Sigmoid colon (tissue), 7 donors: Measurements from ENCODE around the gene NEAT1. TPM values are rescaled to one million over a fixed set of nuclear protein-coding genes. Genes with fewer than 3 reads are reported as not detected.

Source experiments
- DNase-seq: peaks from one replicate; pipeline ENCODE4 v3.0.0-alpha.2; 2019
- H3K27ac ChIP-seq, 4 donors: fragments of 200-600 bp; sonication (generic); one replicate each; pipeline ENCODE4 v1.5.1; 2016 to 2019; ENCODE audit warnings: mild to moderate bottlenecking in 1 of 4
- H3K27me3 ChIP-seq, 3 donors: fragments of 200-600 bp; sonication (generic); one replicate each; pipeline ENCODE4 v1.5.1; 2019; ENCODE audit warnings: mild to moderate bottlenecking in 1 of 3
- H3K36me3 ChIP-seq, 4 donors: fragments of 200-600 bp; sonication (generic); one replicate each; pipeline ENCODE4 v1.5.1; 2016 to 2019
- H3K4me1 ChIP-seq, 4 donors: fragments of 200-600 bp; sonication (generic); one replicate each; pipeline ENCODE4 v1.5.1; 2017 to 2019
- H3K4me3 ChIP-seq, 4 donors: fragments of 200-600 bp; sonication (generic); one replicate each; pipeline ENCODE4 v1.5.1; 2017 to 2019; ENCODE audit warnings: mild to moderate bottlenecking in 2 of 4, moderate library complexity in 1 of 4
- H3K9me3 ChIP-seq, 4 donors: fragments of 200-600 bp in 3 of 4; sonication (generic) in 3 of 4; one replicate each; pipeline versions ENCODE4 v1.5.1 to v1.6.1; 2013 to 2019
- CTCF ChIP-seq, 4 experiments: fragments of 450-650 bp in 3 of 4; fragments of 200-600 bp in 1 of 4; IDR thresholded peaks; one replicate each; pipeline ENCODE4 v1.5.1; 2016 to 2019; ENCODE audit warnings: antibody characterized with exemption in 4 of 4, mild to moderate bottlenecking in 3 of 4, moderate library complexity in 2 of 4
- EP300 ChIP-seq, 4 donors: sonication (generic); formaldehyde crosslinking; IDR thresholded peaks; one replicate each; pipeline ENCODE4 v1.6.1; 2017; ENCODE audit warnings: antibody characterized with exemption in 4 of 4
- POLR2A ChIP-seq, 2 donors: fragments of 450-650 bp; IDR thresholded peaks; one replicate each; pipeline ENCODE4 v1.6.1; 2016; ENCODE audit warnings: antibody characterized with exemption in 2 of 2, mild to moderate bottlenecking in 2 of 2, moderate library complexity in 2 of 2
- POLR2AphosphoS5 ChIP-seq, 4 donors: sonication (generic); formaldehyde crosslinking; IDR thresholded peaks; one replicate each; pipeline ENCODE4 v1.6.1; 2017; ENCODE audit warnings: antibody characterized with exemption in 4 of 4
- WGBS, 2 donors: extraction: QIAGEN DNeasy Blood & Tissue Kit; methylation state at CpG; one replicate each; pipeline ENCODE4 v1.1.7; 2013; 5-methylcytosine and 5-hydroxymethylcytosine counted together
- intact Hi-C: fragments of 100-400 bp; cut with DNase I; formaldehyde crosslinking; loops from one replicate; pipeline ENCODE4 v1.15.1; 2023
- polyA plus RNA-seq, 3 donors: library from polyadenylated mRNA; stranded (reverse); fragments of 200-250 nt; gene quantifications; one replicate each; pipeline ENCODE4 v1.2.3, GENCODE V29; 2013
- total RNA-seq, 4 donors: library from RNA; depleted of rRNA; stranded (reverse); fragments of >200 nt; gene quantifications; one replicate each; pipeline ENCODE4 v1.1.0, GENCODE V29; 2016
- donor health status: healthy with polysubstance abuse.
- donor health status: Bipolar disorder and iron deficiency.
- donor health status: healthy.

NEAT1 gene
- total and polyA plus RNA-seq, 7 donors, result 26.8 to 587 (median 167) TPM

- 62 to 83% methylated on average over 8 of the region's 8 CpGs for WGBS, 2 donors
- Histone ChIP-seq H3K4me1 (peaks cover 0 to 79% (median 69%) of the 10 kb centered on the region in 4 donors), H3K27ac (peak overlapping the region; percentile 6 to 100 (median 86))
Measured at GRCh38 chr11:65440831-65441499, 18.4 kb downstream of the NEAT1 start.

GRCh38 chr11:65442842-65443331 is 20.3 kb downstream of the NEAT1 start:
- Histone ChIP-seq H3K4me3 (no peak overlapping the region), H3K9me3 (no peaks in the 10 kb centered on the region), H3K27me3 (no peaks in the 10 kb centered on the region), H3K4me1 (peaks cover 0 to 62% (median 54%) of the 10 kb centered on the region in 4 donors), H3K36me3 (peaks cover 28 to 89% (median 46%) of the 10 kb centered on the region in 4 donors), H3K27ac (peak overlapping the region; percentile 64 to 100 (median 86))
- TF ChIP-seq POLR2AphosphoS5 (IDR thresholded peaks at IDR 0.05) (peak in 3 of 4 donors; percentile 40 to 69 (median 60)), EP300 (IDR thresholded peaks at IDR 0.05) (no peak), POLR2A (IDR thresholded peaks at IDR 0.05) (peak in 1 of 2 donors; percentile 2), CTCF (IDR thresholded peaks at IDR 0.05) (no peak)
- no peak for DNase-seq
- 62 to 83% methylated on average over 9 of the region's 9 CpGs for WGBS, 2 donors
- intact Hi-C loops, result no loop called here

More at GRCh38 chr11:65440831-65441499, 18.4 kb downstream of the NEAT1 start:
- Histone ChIP-seq H3K4me3 (no peak overlapping the region), H3K9me3 (no peaks in the 10 kb centered on the region), H3K36me3 (peaks cover 43 to 98% (median 62%) of the 10 kb centered on the region in 4 donors), H3K27me3 (no peaks in the 10 kb centered on the region)
- DNase-seq, result peak; percentile 66
- TF ChIP-seq CTCF (IDR thresholded peaks at IDR 0.05), result no peak
- TF ChIP-seq POLR2AphosphoS5 (IDR thresholded peaks at IDR 0.05), result peak; percentile 50 to 75 (median 68)
- intact Hi-C loops, result no loop called here

- peaks cover 22 to 73% (median 34%) of the 10 kb centered on the region in 4 donors for H3K36me3 ChIP-seq
Measured at GRCh38 chr11:65444314-65445051, 21.9 kb downstream of the NEAT1 start.

GRCh38 chr11:65445101-65445603 is 22.6 kb downstream of the NEAT1 start:
- intact Hi-C loops, result no loop called here
- Histone ChIP-seq H3K27ac (peak overlapping the region; percentile 64 to 100 (median 86)), H3K36me3 (peaks cover 22 to 67% (median 34%) of the 10 kb centered on the region in 4 donors), H3K4me1 (peaks cover 0 to 39% (median 35%) of the 10 kb centered on the region in 4 donors), H3K9me3 (no peaks in the 10 kb centered on the region), H3K27me3 (no peaks in the 10 kb centered on the region), H3K4me3 (no peak overlapping the region)
- no peak for TF ChIP-seq EP300 (IDR thresholded peaks at IDR 0.05)
- no peak for TF ChIP-seq CTCF (IDR thresholded peaks at IDR 0.05)
- no peak for TF ChIP-seq POLR2A (IDR thresholded peaks at IDR 0.05)
- TF ChIP-seq POLR2AphosphoS5 (IDR thresholded peaks at IDR 0.05), result peak; percentile 59 to 81 (median 64)
- DNase-seq, result no peak
- WGBS, 2 donors, result 87 to 90% methylated on average over 15 of the region's 15 CpGs

More at GRCh38 chr11:65444314-65445051, 21.9 kb downstream of the NEAT1 start:
- Histone ChIP-seq H3K4me1 (peaks cover 0 to 46% (median 41%) of the 10 kb centered on the region in 4 donors), H3K4me3 (no peak overlapping the region), H3K27ac (peak overlapping the region; percentile 64 to 100 (median 86)), H3K27me3 (no peaks in the 10 kb centered on the region), H3K9me3 (no peaks in the 10 kb centered on the region)
- intact Hi-C loops, result no loop called here
- TF ChIP-seq POLR2AphosphoS5 (IDR thresholded peaks at IDR 0.05), result peak; percentile 12 to 71 (median 24)
- TF ChIP-seq CTCF (IDR thresholded peaks at IDR 0.05), result no peak
- TF ChIP-seq POLR2A (IDR thresholded peaks at IDR 0.05), result no peak
- no peak for TF ChIP-seq EP300 (IDR thresholded peaks at IDR 0.05)
- DNase-seq, result peak; percentile 76
- WGBS, 2 donors, result 85 to 89% methylated on average over 14 of the region's 14 CpGs
